PC-9 (cell line): Measurements from ENCODE around the gene AP2B1. TPM values are rescaled to one million over a fixed set of nuclear protein-coding genes. Genes with fewer than 3 reads are reported as not detected.

Source experiments
- BruUV-seq: library from RNA; stranded (reverse); fragments of 400-500 nt; replicated peaks from 2 replicates; lab custom pipeline; 2021; lab: Mats Ljungman, UMichigan
- CTCF ChIA-PET: fragments of 300-600 bp; sonication (Branson Sonifier 250); formaldehyde crosslinking; loops from one replicate; lab custom pipeline; 2022; ENCODE audit warnings: antibody characterized with exemption; lab: Charles Lee
- POLR2A ChIA-PET: fragments of 300-600 bp; sonication (Branson Sonifier 250); formaldehyde crosslinking; loops from one replicate; lab custom pipeline; 2022; ENCODE audit warnings: antibody characterized with exemption; ENCODE audit not compliant: unreplicated experiment; lab: Charles Lee
- DNase-seq, 2 experiments: peaks; one replicate each; pipeline versions ENCODE4 v3.0.0 to v3.0.0-alpha.2; 2015 to 2022; ENCODE audit warnings: mixed read lengths in 1 of 2
- H2AFZ ChIP-seq: fragments of 200-600 bp; sonication (generic); 2 replicates; pipeline ENCODE4 v1.8.1; 2017; ENCODE audit warnings: antibody characterized with exemption
- H3F3A ChIP-seq: fragments of 200-600 bp; sonication (generic); 2 replicates; pipeline ENCODE4 v1.8.1; 2017; ENCODE audit warnings: antibody characterized with exemption, mild to moderate bottlenecking, low read depth; ENCODE audit not compliant: insufficient read depth
- H3K27ac ChIP-seq: fragments of 200-600 bp; sonication (generic); 2 replicates; pipeline ENCODE4 v1.6.1; 2016; ENCODE audit warnings: mixed run types
- H3K27me3 ChIP-seq: fragments of 200-600 bp; sonication (generic); 2 replicates; pipeline ENCODE4 v1.6.1; 2016; ENCODE audit warnings: low read depth, mixed run types; ENCODE audit not compliant: insufficient read depth
- H3K36me3 ChIP-seq: fragments of 200-600 bp; sonication (generic); 2 replicates; pipeline ENCODE4 v1.6.1; 2016; ENCODE audit warnings: low read depth, mixed run types
- H3K4me1 ChIP-seq: fragments of 200-600 bp; sonication (generic); replicated peaks from 2 replicates; pipeline ENCODE4 v1.6.1; 2016; ENCODE audit warnings: mixed run types; ENCODE audit not compliant: insufficient read depth
- H3K4me2 ChIP-seq: fragments of 200-600 bp; sonication (generic); 2 replicates; pipeline ENCODE4 v1.6.1; 2017; ENCODE audit warnings: mixed run types
- H3K4me3 ChIP-seq: fragments of 200-600 bp; sonication (generic); 2 replicates; pipeline ENCODE4 v1.6.1; 2016; ENCODE audit warnings: mixed run types
- H3K79me2 ChIP-seq: fragments of 200-600 bp; sonication (generic); 2 replicates; pipeline ENCODE4 v1.6.1; 2017; ENCODE audit warnings: low read depth, mixed run types
- H3K9me2 ChIP-seq: fragments of 200-600 bp; sonication (generic); 2 replicates; pipeline ENCODE4 v1.8.1; 2017; ENCODE audit warnings: mild to moderate bottlenecking; ENCODE audit not compliant: insufficient read depth
- H3K9me3 ChIP-seq: fragments of 200-600 bp; sonication (generic); 2 replicates; pipeline ENCODE4 v1.8.1; 2016; ENCODE audit warnings: low read depth; ENCODE audit not compliant: insufficient read depth
- H4K20me1 ChIP-seq: fragments of 200-600 bp; sonication (generic); 2 replicates; pipeline ENCODE4 v1.8.1; 2017; ENCODE audit not compliant: insufficient read depth
- EZH2 ChIP-seq: fragments of 200-600 bp; sonication (generic); IDR thresholded peaks from 2 replicates; pipeline ENCODE4 v1.8.0; 2017; ENCODE audit warnings: antibody characterized with exemption, low read depth
- intact Hi-C: fragments of 100-400 bp; cut with micrococcal nuclease; formaldehyde crosslinking; loops from one replicate; pipeline ENCODE4 v1.10.0; 2022; ENCODE audit not compliant: unreplicated experiment
- total RNA-seq: library from RNA; stranded (reverse); gene quantifications from 2 replicates; pipeline ENCODE4 v1.2.3, GENCODE V29; 2021
- TF ChIP-seq, protein P1 (sequence below): fragments of 200-600 bp; sonication (generic); conservative IDR thresholded peaks from 2 replicates; pipeline ENCODE4 v1.6.1; 2017; ENCODE audit warnings: mixed run types, antibody characterized with exemption, mild to moderate bottlenecking, moderate library complexity

Gene AP2B1
- total RNA-seq, 1 experiment from 2014 or later, result 186 TPM

DNA sequence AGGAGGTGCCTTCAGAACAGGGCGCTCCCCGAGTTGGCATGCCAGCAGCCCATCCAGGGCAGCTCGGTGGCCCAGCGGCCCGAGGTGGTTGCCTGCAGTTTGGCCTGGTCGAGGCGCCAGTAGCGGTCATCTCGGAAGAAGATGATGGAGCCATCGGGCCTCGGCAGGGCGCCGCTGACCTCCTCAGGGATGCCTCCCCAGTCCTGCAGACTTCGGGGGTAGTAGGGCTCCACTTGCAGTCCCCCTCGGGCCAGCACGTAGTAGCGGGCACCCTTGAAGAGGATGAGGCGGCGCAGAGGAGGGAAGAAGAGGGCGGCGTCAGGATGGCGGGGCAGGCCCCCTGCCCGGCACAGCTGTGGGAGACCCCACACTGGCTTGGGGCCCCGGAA, 179.4 kb downstream of the AP2B1 start:
- Histone ChIP-seq H3K27me3 (peaks cover 37% of the 10 kb centered on the region), H2AFZ (no peak overlapping the region), H3K9me3 (no peaks in the 10 kb centered on the region), H3K79me2 (no peaks in the 10 kb centered on the region), H3K36me3 (no peaks in the 10 kb centered on the region), H3K9me2 (no peaks in the 10 kb centered on the region), H3K4me2 (no peak overlapping the region), H3K4me1 (no peaks in the 10 kb centered on the region), H3K27ac (no peak overlapping the region), H3K4me3 (no peak overlapping the region), H4K20me1 (no peaks in the 10 kb centered on the region), H3F3A (0 out of 2 replicates have a peak, but pooled peaks cover 3% of the 10 kb centered on the region)
- POLR2A ChIA-PET, result interaction anchor here (1.3 kb wide), 1 partner anchor 43 kb away, joined by 5 read pairs; the partner anchor contains the start of gene TAF15
- TF ChIP-seq EZH2, result no peak
- TF ChIP-seq, protein P1, sequence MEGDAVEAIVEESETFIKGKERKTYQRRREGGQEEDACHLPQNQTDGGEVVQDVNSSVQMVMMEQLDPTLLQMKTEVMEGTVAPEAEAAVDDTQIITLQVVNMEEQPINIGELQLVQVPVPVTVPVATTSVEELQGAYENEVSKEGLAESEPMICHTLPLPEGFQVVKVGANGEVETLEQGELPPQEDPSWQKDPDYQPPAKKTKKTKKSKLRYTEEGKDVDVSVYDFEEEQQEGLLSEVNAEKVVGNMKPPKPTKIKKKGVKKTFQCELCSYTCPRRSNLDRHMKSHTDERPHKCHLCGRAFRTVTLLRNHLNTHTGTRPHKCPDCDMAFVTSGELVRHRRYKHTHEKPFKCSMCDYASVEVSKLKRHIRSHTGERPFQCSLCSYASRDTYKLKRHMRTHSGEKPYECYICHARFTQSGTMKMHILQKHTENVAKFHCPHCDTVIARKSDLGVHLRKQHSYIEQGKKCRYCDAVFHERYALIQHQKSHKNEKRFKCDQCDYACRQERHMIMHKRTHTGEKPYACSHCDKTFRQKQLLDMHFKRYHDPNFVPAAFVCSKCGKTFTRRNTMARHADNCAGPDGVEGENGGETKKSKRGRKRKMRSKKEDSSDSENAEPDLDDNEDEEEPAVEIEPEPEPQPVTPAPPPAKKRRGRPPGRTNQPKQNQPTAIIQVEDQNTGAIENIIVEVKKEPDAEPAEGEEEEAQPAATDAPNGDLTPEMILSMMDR, result no peak
- BruUV-seq, result no TSS peak
- CTCF ChIA-PET, result interaction anchor here (0.6 to 1.1 kb wide), 3 partner anchors 19 to 76 kb away, joined by 3 to 6 read pairs (median 3); partner anchors contain the start of gene TAF15
- no peak for DNase-seq
- intact Hi-C loops, result no loop called here

GRCh38 chr17:35766903-35767510, 179.9 kb downstream of the AP2B1 start:
- no peaks in the 10 kb centered on the region for H3F3A ChIP-seq
- H2AFZ ChIP-seq, result no peak overlapping the region
- H3K27me3 ChIP-seq, result peaks cover 37% of the 10 kb centered on the region
- no TSS peak for BruUV-seq
- no peaks in the 10 kb centered on the region for H3K9me3 ChIP-seq
- no peaks in the 10 kb centered on the region for H3K79me2 ChIP-seq
- ChIA-PET CTCF (interaction anchor here (0.6 to 1.1 kb wide), 3 partner anchors 18 to 75 kb away, joined by 3 to 6 read pairs (median 3); partner anchors contain the start of gene TAF15), POLR2A (interaction anchor here (1.3 kb wide), 1 partner anchor 42 kb away, joined by 5 read pairs; the partner anchor contains the start of gene TAF15)
- no peaks in the 10 kb centered on the region for H3K36me3 ChIP-seq
- intact Hi-C loops, result loop anchor here (1.0 kb wide), 1 partner anchor 37 kb away; no protein-coding TSS in a partner anchor
- no peaks in the 10 kb centered on the region for H3K9me2 ChIP-seq
- no peak for TF ChIP-seq EZH2
- TF ChIP-seq, protein P1, result peak; percentile 77
- no peaks in the 10 kb centered on the region for H4K20me1 ChIP-seq
- H3K4me1 ChIP-seq, result no peaks in the 10 kb centered on the region
- no peak overlapping the region for H3K4me3 ChIP-seq
- DNase-seq, result peak in 1 of 2 experiments; percentile 44
- no peak overlapping the region for H3K4me2 ChIP-seq
- no peak overlapping the region for H3K27ac ChIP-seq

DNA sequence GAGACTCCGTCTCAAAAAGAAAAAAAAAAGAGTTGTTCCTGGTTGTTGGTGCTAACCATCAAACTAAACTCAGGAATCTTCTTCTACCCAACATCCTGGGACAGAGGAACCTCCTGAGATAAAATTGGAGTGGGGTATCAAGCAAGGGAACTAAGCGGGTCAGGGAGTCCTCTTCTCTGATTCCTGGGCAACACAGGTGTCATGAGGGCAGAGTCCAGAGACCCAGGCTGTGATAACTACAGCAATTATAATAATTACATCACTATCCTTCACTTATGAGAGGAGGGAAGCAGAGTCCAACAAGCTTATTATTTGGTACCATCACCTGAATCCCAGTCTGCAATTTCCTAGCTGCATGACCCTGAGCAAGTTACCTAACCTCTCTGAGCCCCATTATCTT, 181.7 kb downstream of the AP2B1 start:
- Histone ChIP-seq H3K4me3 (no peak overlapping the region), H3K9me2 (no peaks in the 10 kb centered on the region), H3F3A (no peaks in the 10 kb centered on the region), H3K4me2 (no peak overlapping the region), H3K27me3 (peaks cover 49% of the 10 kb centered on the region), H3K36me3 (no peaks in the 10 kb centered on the region), H3K27ac (no peak overlapping the region), H3K9me3 (no peaks in the 10 kb centered on the region), H3K4me1 (no peaks in the 10 kb centered on the region), H2AFZ (no peak overlapping the region), H4K20me1 (no peaks in the 10 kb centered on the region), H3K79me2 (no peaks in the 10 kb centered on the region)
- TF ChIP-seq EZH2, result no peak
- TF ChIP-seq, protein P1, result no peak
- CTCF ChIA-PET, result interaction anchor here (0.5 kb wide), 1 partner anchor 17 kb away, joined by 12 read pairs; no protein-coding TSS in a partner anchor
- DNase-seq, result no peak
- no TSS peak for BruUV-seq
- intact Hi-C loops, result no loop called here
- POLR2A ChIA-PET, result no interaction called here
